Measurements from ENCODE around the gene ABCG5.
A peak's percentile ranks its signal among the peaks of the same experiment; 100 is the strongest.

The ABCG5 gene

GRCh38 chr2:43803113-43803512 lies 35.5 kb downstream of the ABCG5 start:
- DNase-seq, result no peak

- DNase-seq, result no peak
These were observed 36.5 kb downstream of the ABCG5 start for GRCh38 chr2:43802135-43802534.

GRCh38 chr2:43800894-43801293 lies 37.7 kb downstream of the ABCG5 start:
- DNase-seq, result no peak

GRCh38 chr2:43798300-43798699 lies 40.3 kb downstream of the ABCG5 start:
- DNase-seq, result no peak

- DNase-seq, result no peak
These were observed 42.4 kb downstream of the ABCG5 start for GRCh38 chr2:43796206-43796605.

GRCh38 chr2:43794956-43795355 lies 43.7 kb downstream of the ABCG5 start:
- no peak for DNase-seq

- DNase-seq, result no peak
These were observed 46.0 kb downstream of the ABCG5 start for GRCh38 chr2:43792653-43793052.

DNA sequence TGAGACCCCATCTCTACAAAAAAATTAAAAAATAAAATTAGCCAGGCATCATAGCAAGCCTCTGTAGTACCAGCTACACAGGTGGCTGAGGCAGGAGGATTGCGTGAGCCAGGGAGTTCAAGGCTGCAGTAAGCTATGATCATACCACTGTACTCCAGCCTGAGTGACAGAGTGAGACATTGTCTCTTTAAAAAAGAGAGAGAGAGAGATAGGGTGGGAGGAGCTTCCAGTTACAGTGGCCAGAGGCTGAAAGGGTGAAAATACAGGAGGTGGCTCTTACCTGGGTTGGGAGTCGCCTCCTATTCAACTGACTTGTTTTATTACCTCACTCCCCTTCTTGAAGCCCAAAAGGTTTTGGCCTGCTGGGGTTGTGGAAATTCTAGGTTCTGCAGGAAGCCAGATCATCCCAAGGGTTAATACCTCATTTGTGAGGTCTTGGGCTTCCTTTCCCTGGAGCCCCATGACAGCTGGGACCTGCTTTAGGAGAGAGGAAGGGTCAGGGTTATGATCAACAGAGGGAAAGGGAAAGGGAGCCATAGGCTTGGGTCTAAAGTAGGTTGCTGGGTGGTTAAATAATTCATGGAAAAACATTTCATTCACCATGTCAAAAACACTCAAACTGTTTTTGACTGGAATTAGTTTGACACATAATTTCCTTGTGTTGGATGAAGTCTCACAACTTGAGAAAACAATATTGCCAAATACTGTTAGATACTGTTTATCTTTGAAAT lies 47.4 kb downstream of the ABCG5 start:
- no peak for DNase-seq

GRCh38 chr2:43790147-43790546 lies 48.5 kb downstream of the ABCG5 start:
- no peak for DNase-seq

DNA sequence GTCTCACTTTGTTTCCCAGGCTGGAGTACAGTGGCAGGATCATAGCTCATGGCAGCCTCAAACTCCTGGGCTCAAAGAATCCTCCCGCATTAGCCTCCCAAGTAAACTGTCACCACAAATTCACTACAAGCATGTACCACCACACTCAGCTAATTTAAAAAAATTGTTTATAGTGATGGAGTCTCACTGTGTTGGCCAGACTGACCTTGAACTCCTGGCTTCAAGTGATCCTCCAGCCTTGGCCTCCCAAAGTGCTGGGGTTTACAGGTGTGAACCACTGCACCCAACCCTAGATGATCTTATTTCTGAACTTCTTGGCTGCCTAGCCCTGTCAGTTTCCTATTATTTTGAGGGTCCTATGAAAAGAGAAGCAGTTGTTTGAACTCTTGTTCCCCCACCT lies 50.0 kb downstream of the ABCG5 start:
- DNase-seq, result no peak

DNA sequence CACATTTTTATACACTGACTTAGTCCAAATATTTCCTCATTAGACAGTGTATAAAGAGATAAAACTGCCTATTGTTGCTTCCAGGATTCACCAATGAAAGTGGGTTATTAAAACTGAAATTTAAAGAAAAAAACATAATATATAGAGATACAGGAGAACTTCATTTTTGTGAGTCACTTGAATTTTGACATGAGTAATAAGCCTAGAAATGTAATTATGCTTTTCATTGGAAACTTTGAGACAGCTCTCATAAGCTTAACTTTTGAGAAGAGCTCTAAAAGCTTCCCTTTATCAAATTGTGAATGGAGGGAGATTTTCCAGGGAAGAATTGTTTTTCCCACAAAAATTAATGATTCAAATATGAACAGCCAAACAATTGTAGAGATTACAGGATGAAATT lies 50.7 kb downstream of the ABCG5 start:
- no peak for DNase-seq

DNA sequence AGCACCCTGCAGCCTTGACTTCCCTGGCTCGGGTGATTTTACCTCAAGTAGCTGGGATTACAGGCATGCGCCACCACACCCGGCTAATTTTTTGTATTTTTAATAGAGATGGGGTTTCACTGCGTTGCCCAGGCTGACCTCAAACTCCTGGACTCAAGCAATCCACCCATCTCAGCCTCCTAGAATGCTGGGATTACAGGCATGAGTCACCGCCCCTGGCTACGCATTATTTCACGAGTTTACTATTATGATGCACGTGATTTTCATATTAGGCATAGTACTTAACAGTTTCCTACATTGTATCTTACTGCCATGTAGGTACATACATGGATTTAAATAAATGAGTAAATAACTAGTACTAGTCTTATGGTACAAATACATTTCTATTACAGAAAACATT lies 60.4 kb downstream of the ABCG5 start:
- DNase-seq, result no peak

DNA sequence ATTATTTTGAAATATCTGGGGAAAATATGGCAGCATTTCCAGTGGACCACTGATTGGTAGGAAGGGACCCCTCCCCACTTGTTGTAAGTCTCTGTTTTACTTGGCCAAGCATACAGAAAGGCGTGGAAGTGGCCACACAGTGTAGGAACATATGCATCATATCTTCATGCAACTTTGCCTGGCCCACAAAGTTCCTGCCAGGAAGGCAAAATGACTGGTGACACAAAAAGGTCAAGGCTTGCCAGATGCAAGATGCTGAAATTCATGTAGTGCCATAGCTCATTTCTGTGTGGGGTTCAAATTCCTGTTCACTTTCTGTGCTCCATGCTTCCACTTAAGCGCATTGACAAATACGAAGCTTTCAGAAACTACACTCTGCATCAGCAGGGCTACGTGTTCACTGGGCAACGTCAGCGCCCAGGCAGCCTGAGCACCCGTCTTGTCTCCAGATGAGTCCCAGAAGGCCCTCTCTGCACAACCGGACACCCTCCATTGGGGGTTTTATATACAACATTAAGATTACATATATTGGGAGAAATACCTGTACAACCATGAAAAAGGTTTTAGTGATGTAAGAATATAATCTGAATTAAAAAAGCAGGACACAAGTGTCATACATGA lies 61.2 kb downstream of the ABCG5 start:
- DNase-seq, result no peak

- DNase-seq, result no peak
These were observed 62.3 kb downstream of the ABCG5 start for GRCh38 chr2:43776324-43776723.

- peak; percentile 20 for DNase-seq
These were observed 64.0 kb downstream of the ABCG5 start for GRCh38 chr2:43774617-43775016.

- peak; percentile 76 for DNase-seq
These were observed 64.6 kb downstream of the ABCG5 start, which contains the start of gene DYNC2LI1 for GRCh38 chr2:43773876-43774613. DYNC2LI1 (plus strand) TSS chr2:43774039; CDS start chr2:43774139, 100 bp downstream.

GRCh38 chr2:43766006-43766405 lies 72.6 kb downstream of the ABCG5 start:
- DNase-seq, result no peak

- no peak for DNase-seq
These were observed 74.4 kb downstream of the ABCG5 start for GRCh38 chr2:43764086-43764705.

GRCh38 chr2:43763091-43763490 lies 75.5 kb downstream of the ABCG5 start:
- DNase-seq, result no peak
